SK-N-MC (cell line): Measurements from ENCODE around the gene FHL3.

Experiments
- EZH2 ChIP-seq: fragments of 200-600 bp; sonication (generic); IDR thresholded peaks from one replicate; pipeline ENCODE4 v1.6.1; 2017; ENCODE audit warnings: antibody characterized with exemption
- FOXP2 ChIP-seq: optimal IDR thresholded peaks from 2 replicates; pipeline ENCODE3; 2011; ENCODE audit warnings: mild to moderate bottlenecking, moderate library complexity; ENCODE audit not compliant: insufficient read depth; ENCODE audit errors: extremely low read length, control extremely low read depth
- POLR2AphosphoS5 ChIP-seq: IDR thresholded peaks from 2 replicates; pipeline ENCODE4 v1.6.1; 2012; ENCODE audit warnings: mild to moderate bottlenecking, low read depth, low read length, borderline replicate concordance

- TF ChIP-seq POLR2AphosphoS5 (no peak), EZH2 (no peak), FOXP2 (no peak)
Observed at GRCh38 chr1:38028671-38029070, 23.4 kb upstream of the FHL3 start.
